GM19238 (cell line): ENCODE measurements around the gene DXO.
"Not testable (repeated sequence)": the region's sequence is repeated elsewhere in the genome, so short reads cannot be mapped to it uniquely, and the experiment has no call there.

Experiments
- DNase-seq: peaks from one replicate; pipeline ENCODE4 v3.0.0; 2011; ENCODE audit warnings: low spot score; ENCODE audit not compliant: insufficient read length

Gene DXO

GRCh38 chr6:31980195-31980876 lies 8.4 kb upstream of the DXO start:
- DNase-seq: not testable (repeated sequence)

GRCh38 chr6:31979238-31979898 lies 7.4 kb upstream of the DXO start:
- no peak for DNase-seq

- no peak for DNase-seq
Observed at GRCh38 chr6:31978831-31979230, 6.9 kb upstream of the DXO start.

- no peak for DNase-seq
Observed at GRCh38 chr6:31977816-31978431, 6.0 kb upstream of the DXO start.

- DNase-seq: not testable (repeated sequence)
Observed at GRCh38 chr6:31976065-31976464, 4.1 kb upstream of the DXO start.

GRCh38 chr6:31972709-31973350 lies 892 bp upstream of the DXO start:
- DNase-seq: no peak

GRCh38 chr6:31971279-31971992 lies 502 bp downstream of the DXO start:
- no peak for DNase-seq

- DNase-seq: no peak
Observed at GRCh38 chr6:31970604-31971271, 1.2 kb downstream of the DXO start.

GRCh38 chr6:31969712-31970603 lies 2.0 kb downstream of the DXO start:
- no peak for DNase-seq

GRCh38 chr6:31968791-31969711 lies 2.9 kb downstream of the DXO start:
- no peak for DNase-seq

- no peak for DNase-seq
Observed at GRCh38 chr6:31968326-31968725, 3.6 kb downstream of the DXO start.

GRCh38 chr6:31967926-31968320 lies 4.0 kb downstream of the DXO start:
- DNase-seq: no peak

- no peak for DNase-seq
Observed at GRCh38 chr6:31966997-31967925, 4.7 kb downstream of the DXO start.

- no peak for DNase-seq
Observed at GRCh38 chr6:31966506-31966905, 5.4 kb downstream of the DXO start.

- no peak for DNase-seq
Observed at GRCh38 chr6:31965700-31966099, 6.2 kb downstream of the DXO start.

GRCh38 chr6:31963921-31964320 lies 8.0 kb downstream of the DXO start:
- DNase-seq: no peak

GRCh38 chr6:31961616-31962015 lies 10.3 kb downstream of the DXO start:
- no peak for DNase-seq
